Measurements from ENCODE around the gene UAP1L1.

DNA sequence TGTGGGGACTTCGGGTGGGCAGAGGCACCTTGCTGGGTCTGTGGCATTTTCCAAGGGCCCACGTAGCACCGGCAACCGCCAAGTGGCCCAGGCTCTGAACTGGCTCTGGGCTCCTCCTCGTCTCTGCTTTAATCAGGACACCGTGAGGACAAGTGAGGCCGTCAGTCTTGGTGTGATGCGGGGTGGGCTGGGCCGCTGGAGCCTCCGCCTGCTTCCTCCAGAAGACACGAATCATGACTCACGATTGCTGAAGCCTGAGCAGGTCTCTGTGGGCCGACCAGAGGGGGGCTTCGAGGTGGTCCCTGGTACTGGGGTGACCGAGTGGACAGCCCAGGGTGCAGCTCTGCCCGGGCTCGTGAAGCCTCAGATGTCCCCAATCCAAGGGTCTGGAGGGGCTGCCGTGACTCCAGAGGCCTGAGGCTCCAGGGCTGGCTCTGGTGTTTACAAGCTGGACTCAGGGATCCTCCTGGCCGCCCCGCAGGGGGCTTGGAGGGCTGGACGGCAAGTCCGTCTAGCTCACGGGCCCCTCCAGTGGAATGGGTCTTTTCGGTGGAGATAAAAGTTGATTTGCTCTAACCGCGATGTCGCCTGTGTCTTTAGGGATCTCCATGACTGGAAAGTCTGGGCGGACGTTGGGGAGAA is 31.4 kb downstream of the UAP1L1 start:
- TF ChIP-seq REST (IDR thresholded peaks at IDR 0.05; ENCODE audit: borderline replicate concordance) (no peak), REST (CRISPR knock-in tag; IDR thresholded peaks at IDR 0.05; ENCODE audit: low read depth) (no peak), PRMT5 (CRISPR knock-in tag; IDR thresholded peaks at IDR 0.05) (no peak), RB1 (IDR thresholded peaks at IDR 0.05; ENCODE audit: low read depth) (no peak), NBN (IDR thresholded peaks at IDR 0.05; ENCODE audit: low read depth) (no peak)
- TF ChIP-seq, protein P1, sequence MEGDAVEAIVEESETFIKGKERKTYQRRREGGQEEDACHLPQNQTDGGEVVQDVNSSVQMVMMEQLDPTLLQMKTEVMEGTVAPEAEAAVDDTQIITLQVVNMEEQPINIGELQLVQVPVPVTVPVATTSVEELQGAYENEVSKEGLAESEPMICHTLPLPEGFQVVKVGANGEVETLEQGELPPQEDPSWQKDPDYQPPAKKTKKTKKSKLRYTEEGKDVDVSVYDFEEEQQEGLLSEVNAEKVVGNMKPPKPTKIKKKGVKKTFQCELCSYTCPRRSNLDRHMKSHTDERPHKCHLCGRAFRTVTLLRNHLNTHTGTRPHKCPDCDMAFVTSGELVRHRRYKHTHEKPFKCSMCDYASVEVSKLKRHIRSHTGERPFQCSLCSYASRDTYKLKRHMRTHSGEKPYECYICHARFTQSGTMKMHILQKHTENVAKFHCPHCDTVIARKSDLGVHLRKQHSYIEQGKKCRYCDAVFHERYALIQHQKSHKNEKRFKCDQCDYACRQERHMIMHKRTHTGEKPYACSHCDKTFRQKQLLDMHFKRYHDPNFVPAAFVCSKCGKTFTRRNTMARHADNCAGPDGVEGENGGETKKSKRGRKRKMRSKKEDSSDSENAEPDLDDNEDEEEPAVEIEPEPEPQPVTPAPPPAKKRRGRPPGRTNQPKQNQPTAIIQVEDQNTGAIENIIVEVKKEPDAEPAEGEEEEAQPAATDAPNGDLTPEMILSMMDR (IDR thresholded peaks at IDR 0.05 in 2 of 3, conservative IDR thresholded peaks at IDR 0.05 in 1 of 3; ENCODE audit: insufficient read depth in 2 of 3, low read depth in 1 of 3, low read length in 3 of 3), result no peak

All from K562 (cell line).